ENCODE results near the gene XXYLT1.

DNA sequence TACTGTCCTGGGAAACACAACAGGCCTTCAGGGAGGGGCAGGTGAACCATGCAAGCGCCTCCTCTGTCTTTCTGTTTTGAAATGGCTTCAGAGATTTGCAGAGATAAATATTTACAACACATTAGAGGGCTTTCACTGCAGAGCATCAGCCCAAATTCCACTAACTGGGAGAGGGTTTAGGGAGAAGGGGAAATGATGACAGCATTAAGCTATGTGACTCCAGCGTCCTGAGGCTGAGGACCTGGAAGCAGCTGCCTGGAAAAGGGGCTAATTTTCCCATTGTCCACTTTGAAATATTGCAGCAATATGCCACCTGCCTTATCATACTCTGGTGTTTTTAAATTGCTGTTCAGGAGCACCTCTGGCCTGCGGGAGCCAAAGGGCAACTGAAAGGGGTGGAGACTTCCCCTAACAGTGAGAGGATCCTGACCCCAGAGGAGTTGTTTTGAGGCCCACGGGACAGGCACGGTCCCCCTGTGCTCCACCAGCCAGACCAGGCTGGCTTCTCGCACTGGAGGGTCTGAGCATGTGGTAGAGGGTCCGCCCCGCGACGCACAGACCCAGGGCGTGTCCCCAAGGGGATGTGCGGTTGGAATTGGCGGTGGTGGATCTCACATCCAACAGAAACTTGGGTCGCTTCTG, 110.6 kb downstream of the XXYLT1 start:
- TF ChIP-seq CTCF (IDR thresholded peaks at IDR 0.05) = no peak
- TF ChIP-seq POLR2AphosphoS5 (IDR thresholded peaks at IDR 0.05) = no peak
